Psoas muscle (tissue), 8 donors: ENCODE measurements around the gene AHI1. TPM values are rescaled to one million over a fixed set of nuclear protein-coding genes. Genes with fewer than 3 reads are reported as not detected.

ENCODE experiments used
- ATAC-seq, 4 donors: fragments of 200-7000 bp; cut with Tn5 transposase; one replicate each; pipeline ENCODE4 v1.9.1; 2020; ENCODE audit warnings: moderate library complexity in 3 of 4, mild to moderate bottlenecking in 2 of 4
- DNase-seq, 2 donors: peaks; one replicate each; pipeline ENCODE4 v3.0.0-alpha.2; 2020
- H3K27ac ChIP-seq: fragments of 200-600 bp; one replicate; pipeline ENCODE4 v1.8.0; 2022
- H3K27me3 ChIP-seq, 3 donors: fragments of 200-600 bp in 1 of 3; one replicate each; pipeline versions ENCODE4 v1.6.1 to v1.8.0; 2013 to 2022; ENCODE audit warnings: low read length in 2 of 3, mild to moderate bottlenecking in 2 of 3, moderate library complexity in 1 of 3; ENCODE audit not compliant: insufficient read depth in 3 of 3
- H3K36me3 ChIP-seq, 2 donors: fragments of 200-600 bp in 1 of 2; one replicate each; pipeline versions ENCODE4 v1.6.1 to v1.8.0; 2013 to 2022; ENCODE audit warnings: low read depth in 1 of 2, mild to moderate bottlenecking in 1 of 2, moderate library complexity in 1 of 2; ENCODE audit not compliant: insufficient read depth in 1 of 2
- H3K4me1 ChIP-seq: fragments of 200-600 bp; one replicate; pipeline ENCODE4 v1.8.0; 2022
- H3K4me3 ChIP-seq: fragments of 200-600 bp; one replicate; pipeline ENCODE4 v1.8.0; 2022; ENCODE audit warnings: mild to moderate bottlenecking
- H3K9me3 ChIP-seq: fragments of 200-600 bp; one replicate; pipeline ENCODE4 v1.8.0; 2022
- WGBS, 3 donors: extraction: QIAGEN DNeasy Blood & Tissue Kit; methylation state at CpG; one replicate each; pipeline versions ENCODE4 v1.1.6 to v1.1.7; 2013; 5-methylcytosine and 5-hydroxymethylcytosine counted together
- intact Hi-C, 2 donors: fragments of 100-400 bp; cut with DNase I; formaldehyde crosslinking; loops; one replicate each; pipeline versions ENCODE4 v1.11.0 to v1.14.2; 2022
- polyA plus RNA-seq, 3 donors: library from polyadenylated mRNA; stranded (reverse); fragments of 200-250 nt; gene quantifications; one replicate each; pipeline ENCODE4 v1.2.3, GENCODE V29; 2013
- total RNA-seq, 4 donors: library from RNA; stranded (reverse); fragmentation: NEBNext Ultra II Directional in 2 of 4; extraction: Animal tissue kit (Norgen Biotek cat#: 25700) in 2 of 4; gene quantifications; one replicate each; pipeline versions ENCODE4 v1.2.1 to v1.2.4, GENCODE V29; 2021 to 2023
- TF ChIP-seq, protein P1 (sequence below): fragments of 200-600 bp; IDR thresholded peaks from one replicate; pipeline ENCODE4 v1.8.0; 2022; ENCODE audit warnings: antibody characterized with exemption
- donor health status: healthy with polysubstance abuse.
- donor health status: DM: no; HTN: no; CAD: no; lungs with moderate emphysema.
- donor health status: Bipolar disorder and iron deficiency.
- donor health status: healthy.
- donor health status: DM: yes; HTN: yes; CAD: no.
- donor health status: DM: no; HTN: no; CAD: no.
- donor health status: DM: no; HTN: no; CAD: no.
- donor health status: DM: yes; HTN: yes; CAD: no.

AHI1 gene
- total and polyA plus RNA-seq, 7 donors = 5.5 to 14.2 (median 8.3) TPM

DNA sequence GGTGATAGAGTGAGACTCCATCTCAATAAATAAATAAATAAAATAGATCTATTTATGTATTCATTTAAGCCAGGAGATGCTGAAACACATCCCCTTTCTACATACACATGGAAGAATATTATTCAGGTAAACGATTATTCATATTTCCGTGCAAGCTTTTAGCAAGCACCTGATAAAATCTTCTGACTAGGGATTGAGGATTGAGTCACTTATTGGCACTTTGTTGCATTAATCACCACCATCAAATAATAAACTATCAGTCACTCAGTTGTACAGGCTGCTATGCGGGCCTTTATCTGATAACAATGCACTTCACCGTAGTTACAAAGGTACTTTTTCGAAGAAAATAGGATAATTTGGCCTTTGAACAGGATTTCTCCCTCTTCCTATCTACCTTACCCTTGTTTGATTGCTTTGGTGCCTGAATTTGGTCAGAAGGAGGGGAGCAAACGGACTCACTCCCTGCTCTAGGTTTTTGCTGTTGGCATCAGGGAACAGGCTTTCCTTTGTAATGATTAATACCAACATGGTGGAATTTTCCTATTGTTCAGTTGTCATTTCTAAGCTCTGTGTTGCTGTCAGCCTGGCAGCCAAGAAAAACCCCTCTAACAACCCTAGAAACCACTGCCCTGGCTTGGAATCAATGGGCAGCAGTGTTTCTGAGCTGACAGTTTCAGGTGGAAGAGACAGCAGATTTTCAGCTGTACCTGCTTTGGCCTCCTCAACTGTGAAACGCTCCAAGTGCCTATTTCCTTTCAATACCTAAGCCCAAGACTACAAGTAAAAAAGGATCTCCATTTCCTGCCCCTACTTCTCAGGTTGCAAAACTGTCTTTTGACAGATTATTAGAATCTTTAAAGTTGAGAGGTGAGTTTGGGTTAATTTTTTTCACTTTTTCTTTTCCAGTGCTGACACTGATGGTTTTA is 253.4 kb downstream of the AHI1 start:
- H3K27ac ChIP-seq = no peak overlapping the region
- ATAC-seq = no peak
- H3K4me3 ChIP-seq = no peak overlapping the region
- H3K36me3 ChIP-seq = no peaks in the 10 kb centered on the region
- DNase-seq = no peak
- 82 to 88% (median 84%) methylated on average over 7 of the region's 7 CpGs for WGBS, 3 donors
- H3K4me1 ChIP-seq = no peaks in the 10 kb centered on the region
- intact Hi-C loops = no loop called here
- H3K9me3 ChIP-seq = no peaks in the 10 kb centered on the region
- no peaks in the 10 kb centered on the region for H3K27me3 ChIP-seq
- TF ChIP-seq, protein P1, sequence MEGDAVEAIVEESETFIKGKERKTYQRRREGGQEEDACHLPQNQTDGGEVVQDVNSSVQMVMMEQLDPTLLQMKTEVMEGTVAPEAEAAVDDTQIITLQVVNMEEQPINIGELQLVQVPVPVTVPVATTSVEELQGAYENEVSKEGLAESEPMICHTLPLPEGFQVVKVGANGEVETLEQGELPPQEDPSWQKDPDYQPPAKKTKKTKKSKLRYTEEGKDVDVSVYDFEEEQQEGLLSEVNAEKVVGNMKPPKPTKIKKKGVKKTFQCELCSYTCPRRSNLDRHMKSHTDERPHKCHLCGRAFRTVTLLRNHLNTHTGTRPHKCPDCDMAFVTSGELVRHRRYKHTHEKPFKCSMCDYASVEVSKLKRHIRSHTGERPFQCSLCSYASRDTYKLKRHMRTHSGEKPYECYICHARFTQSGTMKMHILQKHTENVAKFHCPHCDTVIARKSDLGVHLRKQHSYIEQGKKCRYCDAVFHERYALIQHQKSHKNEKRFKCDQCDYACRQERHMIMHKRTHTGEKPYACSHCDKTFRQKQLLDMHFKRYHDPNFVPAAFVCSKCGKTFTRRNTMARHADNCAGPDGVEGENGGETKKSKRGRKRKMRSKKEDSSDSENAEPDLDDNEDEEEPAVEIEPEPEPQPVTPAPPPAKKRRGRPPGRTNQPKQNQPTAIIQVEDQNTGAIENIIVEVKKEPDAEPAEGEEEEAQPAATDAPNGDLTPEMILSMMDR = no peak

- Histone ChIP-seq H3K27ac (no peak overlapping the region), H3K9me3 (no peaks in the 10 kb centered on the region), H3K4me3 (no peak overlapping the region), H3K4me1 (no peaks in the 10 kb centered on the region), H3K27me3 (no peaks in the 10 kb centered on the region), H3K36me3 (no peaks in the 10 kb centered on the region)
- WGBS, 3 donors = 79 to 85% (median 84%) methylated on average over 5 of the region's 5 CpGs
- ATAC-seq (no peak), DNase-seq (no peak)
- intact Hi-C loops = no loop called here
- TF ChIP-seq, protein P1 = no peak
Measured at GRCh38 chr6:135240711-135241110, 256.8 kb downstream of the AHI1 start.

DNA sequence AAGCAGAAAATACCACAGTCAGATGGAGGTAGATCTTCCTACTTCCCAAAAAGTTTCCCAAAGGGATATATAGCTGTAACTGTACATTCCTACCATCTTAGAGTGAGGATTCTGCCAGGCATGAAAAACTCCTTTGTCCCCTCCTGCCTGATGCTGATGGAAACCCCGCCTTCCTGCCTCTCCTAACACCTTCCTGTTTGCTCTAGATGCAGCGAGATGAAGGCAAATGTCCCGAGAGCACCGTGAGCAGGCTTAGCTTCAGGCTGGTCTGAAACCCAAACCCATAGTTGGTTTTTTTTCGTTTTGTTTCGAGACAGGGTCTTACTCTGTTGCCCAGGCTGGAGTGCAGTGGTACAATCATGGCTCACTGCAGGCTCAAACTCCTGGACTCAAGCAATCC is 260.8 kb downstream of the AHI1 start:
- Histone ChIP-seq H3K27me3 (no peaks in the 10 kb centered on the region), H3K4me3 (no peak overlapping the region), H3K36me3 (no peaks in the 10 kb centered on the region), H3K4me1 (no peaks in the 10 kb centered on the region), H3K9me3 (no peaks in the 10 kb centered on the region), H3K27ac (no peak overlapping the region)
- intact Hi-C loops = no loop called here
- TF ChIP-seq, protein P1 = no peak
- WGBS, 3 donors = 45 to 57% (median 51%) methylated on average over 6 of the region's 6 CpGs
- ATAC-seq = no peak
- DNase-seq = no peak

DNA sequence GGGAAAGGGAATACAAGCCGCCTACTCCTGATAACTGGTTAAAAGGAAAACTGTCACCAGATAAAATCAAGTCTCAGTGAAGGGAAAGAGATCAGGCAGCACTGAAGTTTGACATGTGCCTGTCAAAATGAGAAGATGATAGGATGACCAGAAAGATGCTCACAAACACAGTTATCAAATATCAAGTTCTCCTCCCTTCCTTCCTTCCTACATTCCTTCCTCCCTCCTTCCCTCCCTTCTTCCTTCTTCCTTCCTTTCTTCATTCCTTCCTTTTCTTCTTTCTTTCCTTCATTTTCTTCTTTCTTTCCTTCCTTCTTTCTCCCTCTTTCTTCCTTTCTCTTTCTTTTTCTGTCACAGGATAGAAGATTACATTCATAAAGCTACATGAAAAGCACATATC is 261.2 kb downstream of the AHI1 start:
- Histone ChIP-seq H3K27me3 (no peaks in the 10 kb centered on the region), H3K4me3 (no peak overlapping the region), H3K27ac (no peak overlapping the region), H3K9me3 (no peaks in the 10 kb centered on the region), H3K36me3 (no peaks in the 10 kb centered on the region), H3K4me1 (no peaks in the 10 kb centered on the region)
- TF ChIP-seq, protein P1 = no peak
- no peak for DNase-seq
- 90 to 100% (median 94%) methylated on average over 1 of the region's 1 CpG for WGBS, 3 donors
- ATAC-seq = no peak
- intact Hi-C loops = no loop called here
